GM12878 (cell line): ENCODE data around the gene FCAMR.

ENCODE experiments used
- CTCF ChIP-seq, 3 experiments: IDR thresholded peaks in 2 of 3; conservative IDR thresholded peaks in 1 of 3; 2 replicates each; pipeline ENCODE4 v1.5.1; 2011; ENCODE audit warnings: low read depth in 3 of 3, low read length in 3 of 3, mild to moderate bottlenecking in 3 of 3, control low read depth in 2 of 3, moderate library complexity in 2 of 3, inconsistent platforms in 1 of 3, mixed read lengths in 1 of 3; ENCODE audit not compliant: control insufficient read depth in 2 of 3, insufficient read depth in 1 of 3; ENCODE audit errors: extremely low read depth in 1 of 3
- FOS ChIP-seq: IDR thresholded peaks from 3 replicates; pipeline ENCODE4 v1.6.1; 2011; ENCODE audit warnings: borderline replicate concordance; ENCODE audit not compliant: insufficient read length; ENCODE audit errors: extremely low read depth
- PAX5 ChIP-seq: IDR thresholded peaks from 2 replicates; pipeline ENCODE4 v1.6.1; 2011; ENCODE audit warnings: low read depth, low read length, borderline replicate concordance
- RFX5 ChIP-seq: IDR thresholded peaks from 2 replicates; pipeline ENCODE4 v1.6.1; 2011; ENCODE audit warnings: low read depth, low read length, improper control_type of control experiment

- no peak for TF ChIP-seq PAX5
- no peak for TF ChIP-seq FOS
- no peak for TF ChIP-seq RFX5
- no peak for TF ChIP-seq CTCF (IDR thresholded peaks at IDR 0.05 in 2 of 3, conservative IDR thresholded peaks at IDR 0.05 in 1 of 3; ENCODE audit: control insufficient read depth in 2 of 3, extremely low read depth in 1 of 3, insufficient read depth in 1 of 3, low read depth in 3 of 3, low read length in 3 of 3)
These were observed 28.4 kb downstream of the FCAMR start for GRCh38 chr1:206941766-206942418.
